ENCODE measurements around the gene CAPN15. TPM values are rescaled to one million over a fixed set of nuclear protein-coding genes. Genes with fewer than 3 reads are reported as not detected.

CAPN15 gene
- total RNA-seq, 1 donor from 2014 or later, result 60.3 TPM

DNA sequence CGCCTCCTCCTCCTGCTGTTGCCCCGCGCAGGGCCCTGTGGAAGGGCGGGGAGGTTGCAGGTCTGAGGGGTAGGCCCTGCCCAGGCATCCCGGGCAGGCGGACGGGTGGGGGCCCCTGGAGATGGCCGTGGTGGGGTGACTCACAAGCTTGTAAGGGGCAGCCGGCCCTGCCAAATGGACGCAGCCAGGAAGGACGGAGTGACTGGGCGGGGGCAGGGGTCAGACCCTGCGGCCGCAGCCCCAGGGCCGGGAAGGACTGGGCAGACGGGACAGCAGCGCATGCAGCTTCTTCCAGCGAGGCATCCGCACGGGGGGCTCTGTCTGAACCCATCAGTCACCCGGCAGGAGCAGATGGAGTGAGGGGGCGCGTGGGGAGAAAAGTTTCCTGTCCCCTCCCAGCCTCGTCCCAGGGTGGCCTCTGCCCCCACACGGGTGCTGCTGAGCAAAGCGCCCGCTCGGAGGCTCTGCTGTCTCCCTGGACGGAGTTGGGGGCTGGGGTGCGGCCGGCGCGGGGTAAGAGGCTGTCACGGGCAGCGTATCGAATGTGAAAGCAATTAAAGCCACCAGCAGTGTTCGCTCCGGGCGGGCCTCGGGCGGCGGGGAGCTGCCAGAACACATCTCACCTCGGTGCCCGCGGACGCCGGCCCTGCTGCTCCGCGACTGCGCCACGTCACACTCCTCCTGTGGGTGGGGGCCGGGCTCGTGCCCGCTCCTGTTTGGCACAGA, 27.3 kb downstream of the CAPN15 start:
- peaks cover 22% of the 10 kb centered on the region for H3K27me3 Mint-ChIP-seq (ENCODE audit: low read depth)
- TF ChIP-seq, protein P1, sequence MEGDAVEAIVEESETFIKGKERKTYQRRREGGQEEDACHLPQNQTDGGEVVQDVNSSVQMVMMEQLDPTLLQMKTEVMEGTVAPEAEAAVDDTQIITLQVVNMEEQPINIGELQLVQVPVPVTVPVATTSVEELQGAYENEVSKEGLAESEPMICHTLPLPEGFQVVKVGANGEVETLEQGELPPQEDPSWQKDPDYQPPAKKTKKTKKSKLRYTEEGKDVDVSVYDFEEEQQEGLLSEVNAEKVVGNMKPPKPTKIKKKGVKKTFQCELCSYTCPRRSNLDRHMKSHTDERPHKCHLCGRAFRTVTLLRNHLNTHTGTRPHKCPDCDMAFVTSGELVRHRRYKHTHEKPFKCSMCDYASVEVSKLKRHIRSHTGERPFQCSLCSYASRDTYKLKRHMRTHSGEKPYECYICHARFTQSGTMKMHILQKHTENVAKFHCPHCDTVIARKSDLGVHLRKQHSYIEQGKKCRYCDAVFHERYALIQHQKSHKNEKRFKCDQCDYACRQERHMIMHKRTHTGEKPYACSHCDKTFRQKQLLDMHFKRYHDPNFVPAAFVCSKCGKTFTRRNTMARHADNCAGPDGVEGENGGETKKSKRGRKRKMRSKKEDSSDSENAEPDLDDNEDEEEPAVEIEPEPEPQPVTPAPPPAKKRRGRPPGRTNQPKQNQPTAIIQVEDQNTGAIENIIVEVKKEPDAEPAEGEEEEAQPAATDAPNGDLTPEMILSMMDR (conservative IDR thresholded peaks at IDR 0.05), result no peak

DNA sequence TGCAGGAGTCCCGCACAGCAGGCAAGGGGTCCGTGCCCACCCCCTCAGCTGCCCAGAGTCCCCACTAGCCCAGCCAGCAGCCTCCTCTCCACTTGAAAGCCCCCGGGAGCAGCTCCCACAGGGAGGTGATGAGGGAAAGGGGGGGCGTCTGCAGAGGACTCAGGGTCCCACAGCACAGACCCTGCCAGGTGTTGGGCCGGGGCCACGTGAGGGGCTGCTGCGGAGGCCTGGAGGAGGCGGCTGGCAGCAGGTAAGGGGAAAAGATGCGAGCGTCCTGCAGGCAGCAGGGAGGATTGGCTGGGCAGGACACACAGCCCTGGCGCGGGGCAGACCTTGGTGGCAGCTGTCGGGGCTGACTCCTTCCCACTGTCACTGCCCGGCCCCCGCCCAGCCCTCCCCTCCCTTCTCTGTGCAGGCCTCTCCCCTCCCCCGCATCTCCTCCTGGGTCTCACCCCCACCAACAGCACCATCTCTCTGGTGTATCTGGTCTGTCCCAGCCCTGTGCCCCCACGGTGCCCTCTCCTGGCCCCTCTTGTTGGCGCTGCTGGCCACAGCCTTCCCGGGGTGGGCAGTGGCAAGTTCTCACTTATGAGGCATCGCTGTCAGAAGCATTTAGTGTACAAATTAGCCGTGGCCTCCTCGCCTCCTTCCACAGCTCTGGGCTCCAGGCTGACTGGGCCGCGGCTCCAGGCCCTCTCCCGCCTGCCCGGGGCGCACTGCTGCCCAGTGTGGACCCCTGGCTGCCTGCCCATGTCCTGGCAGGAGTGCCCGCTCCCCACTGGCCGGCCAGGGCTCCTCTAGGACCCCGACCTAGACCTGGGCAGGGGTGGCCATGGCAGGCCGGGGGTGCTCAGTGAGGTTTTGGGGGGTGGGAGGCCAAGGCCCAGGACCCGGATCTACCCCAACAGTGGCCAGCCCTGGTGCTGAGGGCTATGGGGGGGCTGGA, 28.3 kb downstream of the CAPN15 start:
- DNase-seq (ENCODE audit: low read depth, low spot score), result no peak
- no peaks in the 10 kb centered on the region for H3K36me3 Mint-ChIP-seq (ENCODE audit: low read depth)
- TF ChIP-seq, protein P1 (conservative IDR thresholded peaks at IDR 0.05), result no peak
- H3K27ac Mint-ChIP-seq (ENCODE audit: unreplicated experiment), result no peak overlapping the region
- H3K9me3 Mint-ChIP-seq, result no peaks in the 10 kb centered on the region
- no peak overlapping the region for H3K4me3 Mint-ChIP-seq
- H3K27me3 Mint-ChIP-seq (ENCODE audit: low read depth), result peaks cover 22% of the 10 kb centered on the region
- H3K4me1 Mint-ChIP-seq, result peaks cover 10% of the 10 kb centered on the region

More for the DNA sequence above, 27.3 kb downstream of the CAPN15 start:
- Mint-ChIP-seq H3K27ac (ENCODE audit: unreplicated experiment) (no peak overlapping the region), H3K4me3 (peak overlapping the region; percentile 53), H3K9me3 (no peaks in the 10 kb centered on the region), H3K4me1 (peaks cover 10% of the 10 kb centered on the region), H3K36me3 (ENCODE audit: low read depth) (no peaks in the 10 kb centered on the region)
- no peak for DNase-seq (ENCODE audit: low read depth, low spot score)

DNA sequence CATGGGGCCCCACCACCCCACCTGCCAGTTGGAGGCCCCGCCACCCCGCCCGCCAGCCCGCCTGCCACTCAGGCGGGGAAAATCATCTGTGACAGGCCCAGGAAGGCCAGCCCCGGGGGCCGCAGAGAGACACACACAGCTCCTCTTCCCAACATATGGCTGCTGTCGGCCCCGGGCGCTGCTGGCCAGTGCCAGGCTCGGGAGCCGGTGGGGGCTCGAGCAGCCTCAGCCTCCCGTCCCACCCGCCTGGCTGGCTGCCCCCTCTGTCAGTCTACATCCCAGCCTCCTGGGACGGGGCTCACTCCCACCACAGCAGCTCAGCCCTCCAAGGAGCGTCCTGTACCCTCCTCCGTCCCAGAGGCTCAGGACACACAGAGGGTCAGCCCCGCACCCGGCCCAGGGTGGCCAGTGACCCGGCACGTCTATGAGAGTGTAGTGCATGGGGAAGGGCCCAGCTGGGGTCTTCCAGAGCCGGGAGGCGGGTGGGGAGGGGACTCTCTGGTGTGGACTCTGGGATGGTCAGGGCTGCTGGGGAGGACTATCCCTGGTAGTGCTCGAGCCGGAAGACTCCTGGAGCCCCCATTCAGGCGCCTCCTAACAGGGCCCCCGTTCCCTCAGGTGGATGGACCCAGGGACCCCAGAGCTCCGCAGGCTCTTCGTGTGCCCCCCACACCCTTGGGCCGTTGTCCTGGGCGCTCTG, 29.1 kb downstream of the CAPN15 start:
- no peak overlapping the region for H3K27ac Mint-ChIP-seq (ENCODE audit: unreplicated experiment)
- H3K4me1 Mint-ChIP-seq, result peaks cover 10% of the 10 kb centered on the region
- no peak overlapping the region for H3K4me3 Mint-ChIP-seq
- DNase-seq (ENCODE audit: low read depth, low spot score), result no peak
- H3K27me3 Mint-ChIP-seq (ENCODE audit: low read depth), result peaks cover 27% of the 10 kb centered on the region
- no peaks in the 10 kb centered on the region for H3K36me3 Mint-ChIP-seq (ENCODE audit: low read depth)
- TF ChIP-seq, protein P1 (conservative IDR thresholded peaks at IDR 0.05), result no peak
- H3K9me3 Mint-ChIP-seq, result no peaks in the 10 kb centered on the region

DNA sequence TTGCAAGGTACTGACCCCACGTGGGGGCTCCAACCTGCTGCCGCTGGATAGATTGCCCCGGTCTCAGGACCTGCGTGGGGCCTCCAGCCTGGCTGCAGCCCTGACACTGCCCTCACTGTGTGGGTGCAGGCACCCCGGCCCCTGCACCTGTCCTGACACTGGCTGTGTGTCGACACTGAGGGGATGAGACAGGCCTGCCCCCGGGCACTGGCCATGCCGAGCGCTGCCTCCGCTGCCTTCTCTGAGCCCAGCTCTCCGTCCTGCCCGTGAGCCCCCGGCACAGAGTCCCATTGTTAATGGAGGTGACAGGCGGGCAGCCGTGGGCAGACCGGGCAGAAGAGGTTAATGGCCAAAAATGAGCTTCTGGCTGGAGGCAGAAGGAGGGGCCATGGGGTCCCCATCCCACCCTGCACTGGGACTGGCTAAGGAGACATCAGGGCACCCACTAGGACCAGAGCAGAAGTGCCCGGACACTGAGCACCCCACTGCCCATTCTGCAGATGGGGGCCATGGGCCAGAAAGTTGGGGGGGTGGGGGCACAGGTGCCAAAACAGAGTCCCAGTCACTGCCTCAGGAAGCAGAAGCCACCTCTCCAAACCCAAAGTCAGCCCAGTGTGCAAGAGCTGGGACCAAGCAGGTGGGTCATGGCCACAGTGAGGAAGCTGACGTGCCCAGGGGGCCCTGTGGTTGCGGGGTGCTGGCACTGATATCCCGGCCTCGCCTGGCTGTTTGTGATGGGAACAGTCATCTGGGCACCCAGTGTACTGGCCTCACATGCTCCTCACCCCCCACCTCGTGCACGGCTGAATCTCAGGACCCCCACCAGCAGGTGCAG, 30.2 kb downstream of the CAPN15 start:
- H3K4me1 Mint-ChIP-seq, result peaks cover 10% of the 10 kb centered on the region
- no peaks in the 10 kb centered on the region for H3K9me3 Mint-ChIP-seq
- no peak overlapping the region for H3K4me3 Mint-ChIP-seq
- H3K27ac Mint-ChIP-seq (ENCODE audit: unreplicated experiment), result no peak overlapping the region
- peaks cover 38% of the 10 kb centered on the region for H3K27me3 Mint-ChIP-seq (ENCODE audit: low read depth)
- H3K36me3 Mint-ChIP-seq (ENCODE audit: low read depth), result no peaks in the 10 kb centered on the region
- TF ChIP-seq, protein P1 (conservative IDR thresholded peaks at IDR 0.05), result no peak
- DNase-seq (ENCODE audit: low read depth, low spot score), result no peak

Measured in neural crest cell (in vitro differentiated cells).